Thyroid gland (tissue), 4 donors: ENCODE measurements around the gene ASPDH.

Experiments used
- CTCF ChIP-seq, 6 experiments: fragments of 200-600 bp in 3 of 6; fragments of 450-650 bp in 3 of 6; sonication (generic) in 3 of 6; IDR thresholded peaks; one replicate each; pipeline ENCODE4 v1.5.1; 2016 to 2019; ENCODE audit warnings: antibody characterized with exemption in 6 of 6, mild to moderate bottlenecking in 2 of 6, inconsistent platforms in 1 of 6, moderate library complexity in 1 of 6
- POLR2A ChIP-seq, 2 donors: fragments of 450-650 bp; IDR thresholded peaks; one replicate each; pipeline ENCODE4 v1.6.1; 2017; ENCODE audit warnings: antibody characterized with exemption in 2 of 2, mild to moderate bottlenecking in 2 of 2, moderate library complexity in 1 of 2

- TF ChIP-seq POLR2A (IDR thresholded peaks at IDR 0.05) (peak in 1 of 2 donors; percentile 51), CTCF (IDR thresholded peaks at IDR 0.05) (peak in 4 of 6 experiments; percentile 24 to 45 (median 38))
Measured at GRCh38 chr19:50500060-50500752, 13.5 kb downstream of the ASPDH start.
